K562 (cell line): Measurements from ENCODE around the gene BCL7C.

Experiments used
- CTCF ChIP-seq, 3 experiments: IDR thresholded peaks in 2 of 3; conservative IDR thresholded peaks in 1 of 3; 2 replicates each; pipeline ENCODE4 v1.5.1; 2011 to 2012; ENCODE audit warnings: low read length in 3 of 3, mild to moderate bottlenecking in 3 of 3, control low read depth in 2 of 3, improper control_type of control experiment in 1 of 3, inconsistent platforms in 1 of 3, low read depth in 1 of 3, mixed read lengths in 1 of 3, moderate library complexity in 1 of 3; ENCODE audit not compliant: insufficient read depth in 2 of 3
- GABPB1 ChIP-seq: sonication (generic); formaldehyde crosslinking; IDR thresholded peaks from 2 replicates; pipeline ENCODE4 v1.8.0; 2022; ENCODE audit warnings: mild to moderate bottlenecking, missing genetic modification reagents
- HDAC8 ChIP-seq: fragments of 450-650 bp; IDR thresholded peaks from 2 replicates; pipeline ENCODE4 v1.6.1; 2016; ENCODE audit warnings: mild to moderate bottlenecking, missing genetic modification characterization, moderate library complexity, missing compliant biosample characterization
- NR3C1 ChIP-seq: sonication (generic); formaldehyde crosslinking; IDR thresholded peaks from 2 replicates; pipeline ENCODE4 v1.8.1; 2022; ENCODE audit warnings: missing genetic modification reagents
- PTBP1 ChIP-seq: fragments of 200-400 bp; formaldehyde crosslinking; IDR thresholded peaks from 2 replicates; pipeline ENCODE4 v1.6.1; 2017; ENCODE audit warnings: low read depth, low read length

DNA sequence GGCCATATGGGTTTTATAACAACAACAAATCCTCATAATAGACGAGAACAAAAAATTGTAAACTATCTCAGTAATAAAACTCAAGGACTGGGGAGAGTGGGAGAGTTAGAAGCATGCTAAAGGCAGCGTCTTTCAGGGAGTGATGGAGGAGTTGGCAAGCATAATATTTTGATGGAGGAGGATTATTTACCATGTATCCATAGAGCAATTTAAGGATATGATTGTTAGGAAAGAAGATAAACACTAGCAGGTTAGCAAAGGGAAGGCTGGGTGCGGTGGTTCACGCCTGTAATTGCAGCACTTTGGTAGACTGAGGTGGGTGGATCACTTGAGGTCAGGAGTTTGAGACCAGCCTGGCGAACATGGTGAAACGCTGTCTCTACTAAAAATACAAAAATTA is 27.8 kb downstream of the BCL7C start:
- TF ChIP-seq CTCF (IDR thresholded peaks at IDR 0.05 in 2 of 3, conservative IDR thresholded peaks at IDR 0.05 in 1 of 3; ENCODE audit: insufficient read depth in 2 of 3, low read depth in 1 of 3, low read length in 3 of 3) (no peak), GABPB1 (CRISPR knock-in tag) (no peak), HDAC8 (no peak), NR3C1 (CRISPR knock-in tag) (no peak), PTBP1 (no peak)
